ENCODE measurements around the gene MAGI2.

The MAGI2 gene

GRCh38 chr7:78703391-78703790, 750.1 kb downstream of the MAGI2 start:
- no peak for DNase-seq

GRCh38 chr7:78702770-78703169, 750.7 kb downstream of the MAGI2 start:
- DNase-seq, result no peak

GRCh38 chr7:78695826-78696225, 757.6 kb downstream of the MAGI2 start:
- DNase-seq, result no peak

GRCh38 chr7:78691584-78691983, 761.9 kb downstream of the MAGI2 start:
- DNase-seq, result no peak

GRCh38 chr7:78690174-78690573, 763.3 kb downstream of the MAGI2 start:
- DNase-seq, result no peak

GRCh38 chr7:78688376-78688775, 765.1 kb downstream of the MAGI2 start:
- DNase-seq, result no peak

GRCh38 chr7:78686189-78686588, 767.3 kb downstream of the MAGI2 start:
- DNase-seq, result no peak

- no peak for DNase-seq
Observed at GRCh38 chr7:78684201-78684600, 769.3 kb downstream of the MAGI2 start.

- no peak for DNase-seq
Observed at GRCh38 chr7:78683566-78683965, 769.9 kb downstream of the MAGI2 start.

GRCh38 chr7:78679112-78679876, 774.2 kb downstream of the MAGI2 start:
- no peak for DNase-seq

- no peak for DNase-seq
Observed at GRCh38 chr7:78677391-78677790, 776.1 kb downstream of the MAGI2 start.

- no peak for DNase-seq
Observed at GRCh38 chr7:78675511-78675910, 778.0 kb downstream of the MAGI2 start.

- DNase-seq, result no peak
Observed at GRCh38 chr7:78673272-78673671, 780.2 kb downstream of the MAGI2 start.

GRCh38 chr7:78662939-78663338, 790.5 kb downstream of the MAGI2 start:
- DNase-seq, result no peak

GRCh38 chr7:78649976-78650375, 803.5 kb downstream of the MAGI2 start:
- DNase-seq, result no peak

- DNase-seq, result no peak
Observed at GRCh38 chr7:78649236-78649635, 804.2 kb downstream of the MAGI2 start.

- no peak for DNase-seq
Observed at GRCh38 chr7:78642751-78643150, 810.7 kb downstream of the MAGI2 start.

GRCh38 chr7:78638364-78638763, 815.1 kb downstream of the MAGI2 start:
- no peak for DNase-seq

GRCh38 chr7:78636727-78637126, 816.7 kb downstream of the MAGI2 start:
- no peak for DNase-seq

- DNase-seq, result no peak
Observed at GRCh38 chr7:78635026-78635793, 818.3 kb downstream of the MAGI2 start.

GRCh38 chr7:78634093-78634492, 819.4 kb downstream of the MAGI2 start:
- no peak for DNase-seq

GRCh38 chr7:78620920-78621319, 832.5 kb downstream of the MAGI2 start:
- DNase-seq, result no peak

GRCh38 chr7:78616539-78616938, 836.9 kb downstream of the MAGI2 start:
- no peak for DNase-seq

- no peak for DNase-seq
Observed at GRCh38 chr7:78609281-78609680, 844.2 kb downstream of the MAGI2 start.

Measured in SW 1271 (cell line).